ENCODE measurements around the gene BMP8B.
"Not testable (repeated sequence)": the region's sequence is repeated elsewhere in the genome, so short reads cannot be mapped to it uniquely, and the experiment has no call there.

The BMP8B gene

DNA sequence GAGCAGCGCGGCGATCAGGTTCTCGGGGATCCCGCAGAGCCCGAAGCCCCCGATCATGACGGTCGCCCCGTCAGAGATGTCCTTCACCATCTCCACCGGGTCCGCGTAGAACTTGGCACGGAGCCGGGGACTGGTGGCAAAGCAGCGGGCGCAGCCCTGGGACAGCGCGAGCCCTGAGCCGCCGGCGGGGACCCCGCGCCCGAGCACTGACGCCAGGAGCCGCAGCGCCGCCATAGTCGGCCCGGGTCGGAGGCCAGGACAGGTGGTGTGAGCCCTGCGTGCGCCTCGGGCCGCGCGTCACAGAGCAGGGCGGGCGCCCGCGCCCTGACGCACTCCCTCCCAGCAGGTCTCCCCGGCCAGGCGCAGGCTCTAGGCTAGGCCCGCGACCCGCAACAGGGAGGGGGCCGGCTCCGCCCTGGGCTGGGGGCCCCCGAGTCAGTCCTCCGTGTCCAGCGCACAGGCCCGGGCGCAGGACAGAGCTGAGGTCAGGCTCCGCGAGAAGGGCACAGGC lies 17.6 kb downstream of the BMP8B start, which contains the start of gene OXCT2:
TSS of gene OXCT2 (minus strand) at position 327 of the 511 bp plus-strand sequence. CDS start at position 234, 93 bp downstream.
- H3K9ac ChIP-seq (ENCODE audit: low read length in 5 of 5); H3K36me3 ChIP-seq (ENCODE audit: control insufficient read depth in 5 of 5, insufficient read depth in 5 of 5, low read length in 5 of 5); H3K4me1 ChIP-seq (ENCODE audit: control insufficient read depth in 5 of 5, insufficient read depth in 5 of 5, low read length in 5 of 5); H3K27me3 ChIP-seq (ENCODE audit: control insufficient read depth in 5 of 5, insufficient read depth in 4 of 5, low read length in 5 of 5); H3K27ac ChIP-seq (ENCODE audit: low read depth, low read length); H3K9me3 ChIP-seq (ENCODE audit: control insufficient read depth in 5 of 5, low read length in 5 of 5); H3K4me3 ChIP-seq (ENCODE audit: low read depth in 1 of 5, low read length in 5 of 5): not testable (repeated sequence)

DNA sequence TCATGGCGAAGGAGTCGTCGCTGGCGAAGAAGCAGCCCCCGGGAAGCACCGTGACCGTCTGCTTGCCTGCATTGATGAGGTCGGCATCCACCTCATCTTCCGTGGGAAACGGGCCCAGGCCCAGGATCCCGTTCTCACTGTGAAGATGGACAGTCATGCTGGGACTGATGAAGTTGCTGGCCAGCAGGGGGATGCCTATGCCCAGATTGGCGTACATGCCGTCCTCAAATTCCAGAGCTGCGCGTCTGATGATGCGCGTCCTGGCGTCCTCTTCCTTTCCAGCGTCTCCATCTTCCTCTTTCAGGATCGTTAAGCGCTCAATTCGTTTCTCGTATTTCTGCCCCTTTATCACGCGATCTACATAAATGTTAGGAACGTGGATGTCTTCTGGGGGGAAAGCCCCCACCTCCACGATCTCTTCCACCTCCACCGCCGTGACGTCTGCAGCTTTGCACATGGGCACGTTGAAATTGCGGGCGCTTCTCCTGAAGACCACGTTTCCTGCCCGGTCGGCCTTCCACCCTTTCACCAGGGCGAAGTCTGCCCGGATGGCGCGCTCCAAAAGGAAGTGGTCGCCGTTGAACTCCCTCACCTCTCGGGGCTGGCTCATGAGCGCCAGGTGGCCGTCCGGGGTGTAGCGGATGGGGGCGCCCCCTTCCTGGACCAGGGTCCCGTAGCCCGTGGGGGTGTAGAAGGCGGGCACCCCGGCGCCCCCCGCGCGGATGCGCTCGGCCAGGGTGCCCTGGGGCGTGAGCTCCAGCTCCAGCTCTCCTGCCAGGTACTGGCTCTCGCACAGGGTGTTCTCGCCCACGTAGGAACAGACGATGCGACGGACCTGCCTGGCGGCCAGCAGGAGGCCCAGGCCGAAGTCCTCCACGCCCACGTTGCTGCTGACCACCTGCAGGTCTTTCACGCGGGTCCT lies 18.3 kb downstream of the BMP8B start:
- H3K27ac ChIP-seq (ENCODE audit: low read depth, low read length); H3K4me3 ChIP-seq (ENCODE audit: low read depth in 1 of 5, low read length in 5 of 5); H3K4me1 ChIP-seq (ENCODE audit: control insufficient read depth in 5 of 5, insufficient read depth in 5 of 5, low read length in 5 of 5); H3K9ac ChIP-seq (ENCODE audit: low read length in 5 of 5); H3K27me3 ChIP-seq (ENCODE audit: control insufficient read depth in 5 of 5, insufficient read depth in 4 of 5, low read length in 5 of 5); H3K9me3 ChIP-seq (ENCODE audit: control insufficient read depth in 5 of 5, low read length in 5 of 5); H3K36me3 ChIP-seq (ENCODE audit: control insufficient read depth in 5 of 5, insufficient read depth in 5 of 5, low read length in 5 of 5): not testable (repeated sequence)

DNA sequence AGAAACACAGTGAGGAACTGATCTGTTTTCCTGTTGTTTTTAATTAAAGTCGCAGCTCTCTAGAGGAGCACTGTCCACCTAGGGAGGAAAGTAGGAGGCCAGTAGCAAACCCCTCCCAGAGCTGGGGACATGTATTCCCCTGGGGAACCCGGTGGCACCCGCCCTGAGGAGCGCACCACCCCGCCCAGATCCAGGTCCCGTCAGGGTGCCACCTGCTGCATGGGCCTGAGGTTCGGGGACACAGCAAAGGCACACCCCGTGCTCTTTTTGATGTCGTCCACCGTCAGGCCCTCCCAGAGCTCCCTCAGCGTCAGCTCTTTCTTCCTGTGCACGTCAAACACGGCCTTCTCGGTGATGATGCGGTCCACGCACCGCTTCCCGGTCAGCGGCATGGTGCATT lies 19.2 kb downstream of the BMP8B start:
- not testable (repeated sequence) for H3K27ac ChIP-seq (ENCODE audit: low read depth, low read length); H3K4me3 ChIP-seq (ENCODE audit: low read depth in 1 of 5, low read length in 5 of 5); H3K9me3 ChIP-seq (ENCODE audit: control insufficient read depth in 5 of 5, low read length in 5 of 5); H3K36me3 ChIP-seq (ENCODE audit: control insufficient read depth in 5 of 5, insufficient read depth in 5 of 5, low read length in 5 of 5); H3K27me3 ChIP-seq (ENCODE audit: control insufficient read depth in 5 of 5, insufficient read depth in 4 of 5, low read length in 5 of 5); H3K9ac ChIP-seq (ENCODE audit: low read length in 5 of 5); H3K4me1 ChIP-seq (ENCODE audit: control insufficient read depth in 5 of 5, insufficient read depth in 5 of 5, low read length in 5 of 5)

DNA sequence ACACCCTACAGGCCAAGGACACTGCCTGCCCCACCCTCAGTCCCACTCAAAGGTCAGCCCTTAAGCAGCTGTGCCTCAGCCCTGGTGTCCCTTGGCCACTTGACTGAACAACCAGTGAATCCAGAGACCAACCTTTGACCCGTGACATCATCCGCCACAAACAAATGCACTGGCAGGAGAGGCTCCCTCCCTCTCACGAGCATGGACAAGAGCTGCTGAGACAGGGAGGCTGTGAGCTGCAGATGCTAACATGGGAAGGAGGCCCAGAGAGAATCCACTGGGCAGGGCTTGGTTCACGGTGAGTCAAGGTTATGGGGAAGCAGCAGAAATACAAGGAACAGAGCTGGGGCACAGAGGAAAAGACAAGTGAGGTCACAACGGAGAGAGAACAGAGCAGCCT lies 22.2 kb downstream of the BMP8B start:
- H3K4me3 ChIP-seq (ENCODE audit: low read depth in 1 of 5, low read length in 5 of 5); H3K9me3 ChIP-seq (ENCODE audit: control insufficient read depth in 5 of 5, low read length in 5 of 5); H3K27me3 ChIP-seq (ENCODE audit: control insufficient read depth in 5 of 5, insufficient read depth in 4 of 5, low read length in 5 of 5); H3K27ac ChIP-seq (ENCODE audit: low read depth, low read length); H3K4me1 ChIP-seq (ENCODE audit: control insufficient read depth in 5 of 5, insufficient read depth in 5 of 5, low read length in 5 of 5); H3K36me3 ChIP-seq (ENCODE audit: control insufficient read depth in 5 of 5, insufficient read depth in 5 of 5, low read length in 5 of 5); H3K9ac ChIP-seq (ENCODE audit: low read length in 5 of 5): not testable (repeated sequence)

DNA sequence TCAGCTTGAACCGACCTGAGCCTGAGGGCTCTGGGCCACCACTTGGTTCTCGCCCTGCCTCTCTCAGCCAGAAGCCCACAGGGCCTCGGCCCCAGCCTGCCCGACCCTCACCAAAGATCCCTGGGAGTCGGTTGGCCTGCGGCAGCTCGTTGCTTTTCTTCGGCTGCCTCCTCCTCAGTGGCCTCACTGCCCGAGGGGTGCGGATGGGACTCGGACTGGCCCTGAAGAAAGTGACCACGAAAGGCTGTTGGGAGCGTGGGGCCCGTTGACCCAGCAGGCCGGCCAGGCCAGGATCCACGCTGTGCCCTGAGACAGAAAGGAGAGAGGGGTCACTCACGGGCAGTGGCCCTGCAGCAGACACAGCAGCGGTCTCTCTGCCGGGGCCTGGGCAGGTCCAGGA lies 24.2 kb downstream of the BMP8B start:
- H3K4me1 ChIP-seq (ENCODE audit: control insufficient read depth in 5 of 5, insufficient read depth in 5 of 5, low read length in 5 of 5); H3K4me3 ChIP-seq (ENCODE audit: low read depth in 1 of 5, low read length in 5 of 5); H3K27ac ChIP-seq (ENCODE audit: low read depth, low read length); H3K9ac ChIP-seq (ENCODE audit: low read length in 5 of 5); H3K9me3 ChIP-seq (ENCODE audit: control insufficient read depth in 5 of 5, low read length in 5 of 5); H3K27me3 ChIP-seq (ENCODE audit: control insufficient read depth in 5 of 5, insufficient read depth in 4 of 5, low read length in 5 of 5): not testable (repeated sequence)
- peaks cover 0 to 16% (median 11%) of the 10 kb centered on the region in 5 donors for H3K36me3 ChIP-seq (ENCODE audit: control insufficient read depth in 5 of 5, insufficient read depth in 5 of 5, low read length in 5 of 5)

DNA sequence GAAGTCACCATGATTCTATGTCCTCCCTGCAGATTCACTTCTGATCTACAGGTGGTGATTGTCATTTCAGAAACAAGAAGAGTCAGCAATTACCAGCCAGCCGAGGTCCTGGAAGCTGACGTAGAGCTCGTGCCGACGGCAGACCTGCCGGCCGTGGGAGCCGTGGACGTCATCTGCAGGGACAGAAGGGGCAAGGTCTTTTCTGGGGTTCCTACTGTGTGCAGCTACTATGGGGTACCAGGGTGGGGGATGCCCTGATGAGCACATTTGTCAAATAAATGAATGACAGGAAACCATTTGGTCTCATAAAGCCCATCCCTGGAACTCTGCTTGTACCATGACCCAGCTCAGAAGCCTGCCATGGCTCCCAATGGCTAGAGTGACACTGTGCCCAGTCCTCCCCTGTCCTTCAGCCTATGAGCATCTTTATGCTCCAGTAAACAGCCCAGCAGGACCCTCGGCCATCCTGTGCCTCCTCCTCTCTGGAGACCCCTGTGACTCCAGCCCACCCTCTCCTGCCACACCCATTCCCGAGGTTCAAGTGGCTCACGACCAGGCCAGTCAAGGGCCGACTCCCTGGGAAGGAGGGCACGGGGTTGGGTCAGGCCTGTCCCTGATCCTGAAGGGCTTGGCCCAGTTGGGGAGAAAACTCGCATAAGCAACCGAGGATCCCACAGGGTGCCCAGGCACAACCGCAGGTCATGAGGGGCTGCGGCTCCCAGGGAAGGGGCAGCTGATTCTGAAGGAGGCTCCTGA lies 24.9 kb downstream of the BMP8B start:
- H3K9me3 ChIP-seq (ENCODE audit: control insufficient read depth in 5 of 5, low read length in 5 of 5); H3K27ac ChIP-seq (ENCODE audit: low read depth, low read length); H3K27me3 ChIP-seq (ENCODE audit: control insufficient read depth in 5 of 5, insufficient read depth in 4 of 5, low read length in 5 of 5); H3K4me3 ChIP-seq (ENCODE audit: low read depth in 1 of 5, low read length in 5 of 5); H3K4me1 ChIP-seq (ENCODE audit: control insufficient read depth in 5 of 5, insufficient read depth in 5 of 5, low read length in 5 of 5); H3K9ac ChIP-seq (ENCODE audit: low read length in 5 of 5): not testable (repeated sequence)
- H3K36me3 ChIP-seq (ENCODE audit: control insufficient read depth in 5 of 5, insufficient read depth in 5 of 5, low read length in 5 of 5): peaks cover 0 to 20% (median 16%) of the 10 kb centered on the region in 5 donors

DNA sequence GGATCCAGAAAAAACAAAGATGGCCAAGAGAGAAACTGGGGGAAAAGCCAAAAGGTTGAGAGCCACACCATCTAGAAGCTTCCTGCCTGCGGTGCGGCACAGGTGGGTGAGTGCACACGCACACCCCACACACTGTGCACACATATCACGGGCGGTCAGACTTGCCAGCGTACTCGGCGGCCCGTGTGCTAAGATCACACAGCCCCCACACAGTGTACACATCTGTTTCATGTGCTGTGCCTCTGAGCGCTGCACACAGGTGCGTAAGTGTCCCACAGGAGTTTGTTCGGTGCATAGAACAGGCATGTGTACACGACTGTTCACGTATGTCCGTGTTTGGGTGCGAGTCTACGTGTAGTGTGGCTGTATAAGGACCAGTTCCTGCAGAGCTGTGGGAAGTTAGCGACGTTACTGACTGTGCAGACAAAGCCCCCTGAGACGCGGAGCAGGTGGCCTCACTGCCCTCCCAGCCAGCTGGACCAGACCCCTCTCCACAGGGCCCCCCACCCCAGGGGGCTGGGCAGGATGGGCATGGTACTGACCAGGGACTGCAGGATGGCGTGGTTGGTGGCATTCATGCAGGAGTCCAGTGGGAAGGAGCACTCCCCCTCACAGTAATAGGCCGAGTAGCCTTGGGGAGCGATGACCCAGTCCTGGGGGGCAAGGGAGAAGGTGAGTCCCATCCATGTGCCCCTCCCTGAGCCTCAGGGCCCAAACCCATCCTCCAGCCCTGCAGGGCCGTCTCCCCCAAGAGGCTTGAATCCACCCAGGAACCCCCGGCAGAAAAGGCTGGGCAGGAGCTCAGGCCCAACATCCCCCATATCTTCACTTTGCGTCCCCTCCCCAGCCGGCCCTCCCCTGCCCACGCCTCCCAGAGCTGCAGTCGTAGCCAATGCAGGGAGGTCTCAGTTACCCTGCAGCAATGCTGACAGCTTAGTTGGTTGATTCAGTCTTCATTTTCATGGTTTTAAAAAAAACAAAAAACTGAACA lies 25.8 kb downstream of the BMP8B start:
- H3K27me3 ChIP-seq (ENCODE audit: control insufficient read depth in 5 of 5, insufficient read depth in 4 of 5, low read length in 5 of 5): no peaks in the 10 kb centered on the region
- H3K36me3 ChIP-seq (ENCODE audit: control insufficient read depth in 5 of 5, insufficient read depth in 5 of 5, low read length in 5 of 5): peaks cover 0 to 29% (median 24%) of the 10 kb centered on the region in 5 donors
- H3K4me3 ChIP-seq (ENCODE audit: low read depth in 1 of 5, low read length in 5 of 5): no peak overlapping the region
- no peaks in the 10 kb centered on the region for H3K4me1 ChIP-seq (ENCODE audit: control insufficient read depth in 5 of 5, insufficient read depth in 5 of 5, low read length in 5 of 5)
- H3K9ac ChIP-seq (ENCODE audit: low read length in 5 of 5): no peak overlapping the region
- no peaks in the 10 kb centered on the region for H3K9me3 ChIP-seq (ENCODE audit: control insufficient read depth in 5 of 5, low read length in 5 of 5)
- H3K27ac ChIP-seq (ENCODE audit: low read depth, low read length): no peak overlapping the region

DNA sequence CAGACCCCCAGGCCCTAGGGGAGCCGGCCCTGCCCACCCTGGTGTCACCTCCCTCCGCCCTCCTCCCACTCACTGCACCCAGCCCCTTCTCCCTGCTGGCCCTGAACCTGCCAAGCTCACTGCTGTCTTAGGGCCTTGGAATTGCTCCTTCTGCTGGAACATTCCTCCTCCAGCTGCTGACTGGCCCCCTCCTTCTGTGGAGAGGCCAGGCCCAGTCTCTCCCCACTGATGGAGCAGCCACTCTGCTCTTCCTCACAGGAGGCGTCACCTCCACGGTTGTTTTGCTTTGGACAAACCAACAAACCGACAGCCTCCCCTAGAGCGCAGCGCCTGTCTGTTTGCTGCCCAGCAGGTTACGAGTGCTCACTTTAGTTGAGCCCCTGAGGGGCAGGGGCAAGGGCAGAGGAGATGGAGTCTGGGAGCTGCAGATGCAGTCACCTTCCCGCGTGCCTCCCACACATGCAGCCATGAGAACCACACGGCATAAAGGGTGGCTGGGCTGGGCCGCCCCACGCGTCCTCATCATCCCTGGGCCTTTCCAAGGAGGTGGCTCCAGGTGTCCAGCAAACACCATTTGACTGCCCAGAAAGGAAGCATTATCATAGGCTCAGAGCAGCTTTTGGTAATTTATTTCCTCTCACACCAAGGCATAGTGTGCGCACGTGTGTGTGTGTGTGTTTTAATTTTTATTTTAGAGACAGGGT lies 27.0 kb downstream of the BMP8B start:
- Histone ChIP-seq H3K27me3 (ENCODE audit: control insufficient read depth in 5 of 5, insufficient read depth in 4 of 5, low read length in 5 of 5) (no peaks in the 10 kb centered on the region), H3K9me3 (ENCODE audit: control insufficient read depth in 5 of 5, low read length in 5 of 5) (no peaks in the 10 kb centered on the region), H3K9ac (ENCODE audit: low read length in 5 of 5) (no peak overlapping the region), H3K36me3 (ENCODE audit: control insufficient read depth in 5 of 5, insufficient read depth in 5 of 5, low read length in 5 of 5) (peaks cover 4 to 39% (median 34%) of the 10 kb centered on the region in 5 donors), H3K4me1 (ENCODE audit: control insufficient read depth in 5 of 5, insufficient read depth in 5 of 5, low read length in 5 of 5) (no peaks in the 10 kb centered on the region), H3K27ac (ENCODE audit: low read depth, low read length) (no peak overlapping the region), H3K4me3 (ENCODE audit: low read depth in 1 of 5, low read length in 5 of 5) (no peak overlapping the region)

DNA sequence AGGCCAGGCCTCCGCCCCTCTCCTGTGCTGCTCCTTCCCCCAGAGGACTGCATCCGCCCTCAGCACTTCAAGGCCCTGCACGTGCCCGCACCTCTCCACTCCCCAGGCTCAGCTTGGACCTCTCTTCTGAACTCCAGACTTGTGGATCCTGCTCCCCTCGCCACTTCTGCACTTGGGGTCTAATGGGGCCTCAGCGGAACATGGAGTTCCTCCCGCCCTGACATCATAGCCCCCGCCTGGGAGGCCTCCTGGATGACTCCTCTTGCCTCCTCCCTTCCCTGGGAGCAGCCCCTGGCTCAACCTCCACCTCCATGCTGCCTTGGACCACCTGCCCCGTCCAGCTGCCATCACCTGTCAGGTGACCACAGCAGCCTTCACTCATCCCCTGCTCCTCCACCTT lies 27.6 kb downstream of the BMP8B start:
- H3K36me3 ChIP-seq (ENCODE audit: control insufficient read depth in 5 of 5, insufficient read depth in 5 of 5, low read length in 5 of 5): peaks cover 4 to 45% (median 38%) of the 10 kb centered on the region in 5 donors

More for the DNA sequence above, 27.6 kb downstream of the BMP8B start:
- Histone ChIP-seq H3K9ac (ENCODE audit: low read length in 5 of 5) (no peak overlapping the region), H3K27me3 (ENCODE audit: control insufficient read depth in 5 of 5, insufficient read depth in 4 of 5, low read length in 5 of 5) (no peaks in the 10 kb centered on the region), H3K27ac (ENCODE audit: low read depth, low read length) (no peak overlapping the region), H3K4me1 (ENCODE audit: control insufficient read depth in 5 of 5, insufficient read depth in 5 of 5, low read length in 5 of 5) (no peaks in the 10 kb centered on the region), H3K4me3 (ENCODE audit: low read depth in 1 of 5, low read length in 5 of 5) (no peak overlapping the region), H3K9me3 (ENCODE audit: control insufficient read depth in 5 of 5, low read length in 5 of 5) (no peaks in the 10 kb centered on the region)
